A549 (cell line): ENCODE measurements around the gene ZFYVE28.

Source experiments
- CTCF ChIP-seq: fragments of >200 bp; sonication (Bioruptor Twin); formaldehyde crosslinking; IDR thresholded peaks from 3 replicates; pipeline ENCODE4 v1.5.1; 2016
- EP300 ChIP-seq, 2 experiments: fragments of >200 bp; sonication (Bioruptor Twin); formaldehyde crosslinking; IDR thresholded peaks; 2 replicates in 1 of 2; 3 replicates in 1 of 2; pipeline ENCODE4 v1.6.1; 2016 to 2017
- FOSL2 ChIP-seq, 2 experiments: fragments of 450-650 bp in 1 of 2; fragments of >200 bp in 1 of 2; sonication (Bioruptor Twin) in 1 of 2; formaldehyde crosslinking; IDR thresholded peaks; 2 replicates each; pipeline versions ENCODE4 v1.5.0 to v1.6.1; 2016 to 2020; ENCODE audit warnings: mild to moderate bottlenecking in 1 of 2, moderate library complexity in 1 of 2
- MYC ChIP-seq: IDR thresholded peaks from 2 replicates; pipeline ENCODE4 v1.6.1; 2012; ENCODE audit warnings: mild to moderate bottlenecking, inconsistent platforms, low read length, improper control_type of control experiment, borderline replicate concordance
- NFE2L2 ChIP-seq: fragments of 150-350 bp; conservative IDR thresholded peaks from 2 replicates; pipeline ENCODE4 v1.6.1; 2014; ENCODE audit warnings: low read length
- NR3C1 ChIP-seq: fragments of >200 bp; sonication (Bioruptor Twin); formaldehyde crosslinking; IDR thresholded peaks from 3 replicates; pipeline ENCODE4 v1.6.1; 2017
- PBX3 ChIP-seq: IDR thresholded peaks from 2 replicates; pipeline ENCODE4 v1.6.1; 2012
- POLR2A ChIP-seq: IDR thresholded peaks from 2 replicates; pipeline ENCODE4 v1.6.1; 2012; ENCODE audit warnings: mild to moderate bottlenecking, low read length
- RAD21 ChIP-seq, 2 experiments: fragments of >200 bp in 1 of 2; sonication (Bioruptor Twin) in 1 of 2; formaldehyde crosslinking in 1 of 2; IDR thresholded peaks in 1 of 2; conservative IDR thresholded peaks in 1 of 2; 2 replicates in 1 of 2; 3 replicates in 1 of 2; pipeline ENCODE4 v1.6.1; 2012 to 2018; ENCODE audit warnings: inconsistent platforms in 1 of 2
- REST ChIP-seq: fragments of 200-600 bp; sonication (generic); IDR thresholded peaks from 2 replicates; pipeline ENCODE4 v1.6.1; 2016; ENCODE audit warnings: antibody characterized with exemption, mild to moderate bottlenecking, moderate library complexity
- USF2 ChIP-seq: fragments of 450-650 bp; IDR thresholded peaks from 2 replicates; pipeline ENCODE4 v1.6.1; 2014; ENCODE audit warnings: antibody characterized with exemption

GRCh38 chr4:2362266-2363055 lies 56.0 kb downstream of the ZFYVE28 start:
- no peak for TF ChIP-seq CTCF
- no peak for TF ChIP-seq EP300 (IDR thresholded peaks at IDR 0.05)
- no peak for TF ChIP-seq NFE2L2
- TF ChIP-seq MYC = no peak
- TF ChIP-seq PBX3 = no peak
- no peak for TF ChIP-seq REST
- TF ChIP-seq POLR2A = no peak
- no peak for TF ChIP-seq NR3C1
- no peak for TF ChIP-seq USF2
- no peak for TF ChIP-seq RAD21 (conservative IDR thresholded peaks at IDR 0.05 in 1 of 2, IDR thresholded peaks at IDR 0.05 in 1 of 2)
- no peak for TF ChIP-seq FOSL2 (IDR thresholded peaks at IDR 0.05)
- TF ChIP-seq FOSL2 (CRISPR knock-in tag; IDR thresholded peaks at IDR 0.05) = no peak
